Left colon (tissue), 2 donors: ENCODE data around the gene HBD. TPM values are rescaled to one million over a fixed set of nuclear protein-coding genes. Genes with fewer than 3 reads are reported as not detected.
"Not testable (repeated sequence)": the region's sequence is repeated elsewhere in the genome, so short reads cannot be mapped to it uniquely, and the experiment has no call there.

Experiments
- ATAC-seq: fragments of 200-7000 bp; cut with Tn5 transposase; one replicate; pipeline ENCODE4 v1.9.1; 2020; ENCODE audit warnings: mild to moderate bottlenecking, moderate library complexity
- DNase-seq, 2 donors: peaks; one replicate each; pipeline ENCODE4 v3.0.0-alpha.2; 2020
- intact Hi-C, 2 donors: fragments of 100-400 bp; cut with DNase I in 1 of 2; cut with micrococcal nuclease in 1 of 2; formaldehyde crosslinking; loops; one replicate each; pipeline versions ENCODE4 v1.11.2 to v1.14.0; 2022; cut with DNase I, micrococcal nuclease
- total RNA-seq, 2 donors: library from RNA; stranded (reverse); fragmentation: NEBNext Ultra II Directional; extraction: Animal tissue kit (Norgen Biotek cat#: 25700); gene quantifications; one replicate each; pipeline ENCODE4 v1.2.1, GENCODE V29; 2021
- donor health status: DM: no; HTN: no; CAD: no.
- donor health status: DM: yes; HTN: yes; CAD: no.

Gene HBD
- total RNA-seq, 2 donors from 2014 or later, result not detected

- intact Hi-C loops, DNase-seq, ATAC-seq: not testable (repeated sequence)
Measured at GRCh38 chr11:5254646-5255413, 20.5 kb upstream of the HBD start, which contains the start of gene HBG2. HBG2 (minus strand) TSS chr11:5254781; CDS start chr11:5254728, 53 bp downstream.

GRCh38 chr11:5254023-5254422 is 19.7 kb upstream of the HBD start:
- ATAC-seq, intact Hi-C loops, DNase-seq: not testable (repeated sequence)

DNA sequence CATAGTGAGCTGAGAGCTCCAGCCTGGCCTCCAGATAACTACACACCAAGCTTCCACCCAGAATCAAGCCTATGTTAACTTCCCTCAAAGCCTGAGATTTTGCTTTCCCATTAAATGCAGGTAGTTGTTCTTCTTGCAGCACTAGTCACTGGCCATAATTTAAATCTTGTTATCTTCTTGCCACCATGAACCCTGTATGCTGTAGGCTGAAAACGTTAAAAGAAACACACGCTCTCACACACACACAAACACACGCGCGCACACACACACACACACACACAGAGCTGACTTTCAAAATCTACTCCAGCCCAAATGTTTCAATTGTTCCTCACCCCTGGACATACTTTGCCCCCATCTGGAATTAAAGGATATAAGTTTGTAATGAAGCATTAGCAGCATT is 19.2 kb upstream of the HBD start:
- ATAC-seq, DNase-seq, intact Hi-C loops: not testable (repeated sequence)

DNA sequence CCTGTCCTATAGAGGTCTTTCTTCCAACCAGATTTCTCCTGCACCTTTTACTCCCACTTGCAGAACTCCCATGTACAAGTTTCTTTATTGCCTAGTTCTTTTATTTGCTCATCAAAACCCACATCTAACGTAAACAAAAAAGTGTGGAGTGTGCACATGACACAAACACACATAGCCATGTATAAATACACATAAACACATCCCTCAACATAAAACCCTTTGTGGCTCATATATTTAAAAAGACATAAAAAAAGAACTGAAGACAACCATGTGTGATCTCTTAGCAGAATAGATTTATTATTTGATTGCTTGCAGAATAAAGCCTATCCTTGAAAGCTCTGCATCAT is 18.6 kb upstream of the HBD start:
- DNase-seq (no peak), ATAC-seq (no peak)
- intact Hi-C loops, result no loop called here

- intact Hi-C loops, result no loop called here
- ATAC-seq (no peak), DNase-seq (no peak)
Measured at GRCh38 chr11:5252192-5252918, 18.1 kb upstream of the HBD start.

DNA sequence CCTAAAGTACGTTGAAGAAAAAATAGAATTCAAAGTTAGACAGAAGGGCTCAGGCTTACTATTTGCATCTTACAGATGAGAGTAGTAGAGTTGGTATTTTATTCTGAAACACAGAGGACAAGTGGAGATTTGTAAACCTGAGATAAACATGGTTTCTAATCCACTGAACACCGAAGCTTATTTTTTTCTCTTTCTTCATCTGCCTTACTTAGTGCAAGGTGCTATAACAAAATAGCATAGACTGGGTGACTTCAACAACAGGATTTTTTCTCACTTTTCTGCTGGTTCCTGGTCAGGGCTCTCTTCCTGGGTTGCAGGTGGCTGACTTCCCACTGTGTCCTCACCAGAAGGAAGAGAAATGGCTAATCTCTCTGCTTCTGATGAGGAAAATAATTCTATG is 17.5 kb upstream of the HBD start:
- ATAC-seq (no peak), DNase-seq (no peak)
- intact Hi-C loops, result no loop called here

GRCh38 chr11:5250543-5251204 is 16.4 kb upstream of the HBD start:
- intact Hi-C loops, result no loop called here
- DNase-seq, result no peak
- no peak for ATAC-seq

GRCh38 chr11:5249807-5250396 is 15.6 kb upstream of the HBD start, which contains the start of gene HBG1:
HBG1 (minus strand) TSS chr11:5249857; CDS start chr11:5249804, 53 bp downstream.
- ATAC-seq, intact Hi-C loops: not testable (repeated sequence)

GRCh38 chr11:5248498-5248897 is 14.2 kb upstream of the HBD start:
- ATAC-seq, DNase-seq, intact Hi-C loops: not testable (repeated sequence)

More at GRCh38 chr11:5249807-5250396, 15.6 kb upstream of the HBD start, which contains the start of gene HBG1:
- not testable (repeated sequence) for DNase-seq

DNA sequence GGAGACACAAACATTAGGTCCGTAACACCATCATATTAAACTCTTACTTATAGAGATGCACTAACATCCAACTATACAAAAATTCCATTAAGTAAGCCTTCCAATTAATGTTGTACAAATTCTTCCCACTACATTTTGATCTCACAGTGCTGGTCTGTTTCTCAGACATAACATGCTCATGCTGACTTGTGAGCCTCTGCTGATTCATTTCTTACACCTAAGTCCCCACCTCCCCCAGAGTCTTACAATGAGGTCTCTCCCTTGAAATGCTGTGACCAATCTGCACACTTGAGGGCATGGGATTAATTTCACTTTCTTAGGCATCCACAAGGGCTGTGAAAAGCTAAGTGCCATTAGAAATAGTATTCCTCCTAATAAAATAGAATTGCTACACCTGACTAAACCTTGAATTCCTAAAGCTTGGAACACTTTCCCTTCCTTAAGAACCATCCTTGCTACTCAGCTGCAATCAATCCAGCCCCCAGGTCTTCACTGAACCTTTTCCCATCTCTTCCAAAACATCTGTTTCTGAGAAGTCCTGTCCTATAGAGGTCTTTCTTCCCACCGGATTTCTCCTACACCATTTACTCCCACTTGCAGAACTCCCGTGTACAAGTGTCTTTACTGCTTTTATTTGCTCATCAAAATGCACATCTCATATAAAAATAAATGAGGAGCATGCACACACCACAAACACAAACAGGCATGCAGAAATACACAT is 13.3 kb upstream of the HBD start:
- ATAC-seq (no peak), DNase-seq (no peak)
- intact Hi-C loops, result no loop called here

DNA sequence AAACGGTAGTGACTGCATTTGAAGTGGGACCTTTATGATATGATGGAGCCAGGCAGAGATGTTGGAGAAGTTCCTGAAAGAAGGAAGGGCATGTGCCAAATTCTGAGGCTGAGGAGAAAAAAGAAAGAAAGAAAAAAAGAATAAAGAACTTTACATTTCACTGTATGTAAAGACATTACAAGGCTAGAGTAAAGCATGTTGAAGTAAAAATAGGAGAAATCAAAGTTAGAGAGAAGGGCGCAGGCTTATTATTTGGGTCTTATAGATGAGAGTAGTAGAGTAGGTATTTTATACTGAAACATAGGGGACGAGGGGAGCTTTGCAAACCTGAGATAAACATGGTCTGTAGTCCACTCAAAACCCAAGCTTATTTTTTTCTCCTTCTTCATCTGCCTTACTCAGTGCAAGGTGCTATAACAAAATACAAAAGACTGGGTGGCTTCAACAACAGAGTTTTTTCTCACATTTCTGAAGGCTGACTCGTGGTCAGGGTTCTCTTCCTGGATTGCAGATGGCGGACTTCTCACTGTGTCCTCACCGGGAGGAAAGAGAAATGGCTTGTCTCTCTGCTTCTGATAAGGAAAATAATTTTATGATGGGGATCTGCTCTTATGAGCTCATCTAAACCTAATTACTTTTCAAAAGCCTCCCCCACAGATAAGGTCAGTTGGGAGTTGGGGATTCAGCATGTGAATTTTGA is 12.6 kb upstream of the HBD start:
- DNase-seq (no peak), ATAC-seq (no peak)
- intact Hi-C loops, result no loop called here

DNA sequence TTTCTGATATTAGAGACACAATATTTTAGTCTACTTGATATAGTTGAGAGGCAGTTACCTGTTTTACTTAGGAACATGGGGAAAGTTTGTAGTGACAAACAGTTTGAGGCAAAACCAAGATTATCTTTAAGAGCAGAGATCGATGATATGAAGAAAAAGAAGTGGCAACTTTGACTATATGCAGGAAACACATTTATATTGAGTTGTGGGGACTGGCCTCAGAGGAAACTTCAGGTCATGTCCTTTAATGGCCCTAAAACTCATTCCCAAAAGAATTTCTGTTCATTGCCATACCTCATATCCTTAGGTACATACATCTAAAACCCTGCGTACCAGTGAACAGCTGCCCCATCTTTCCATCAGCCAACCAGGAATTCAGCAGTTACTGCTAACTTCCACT is 10.9 kb upstream of the HBD start:
- no peak for DNase-seq
- intact Hi-C loops, result no loop called here
- no peak for ATAC-seq

DNA sequence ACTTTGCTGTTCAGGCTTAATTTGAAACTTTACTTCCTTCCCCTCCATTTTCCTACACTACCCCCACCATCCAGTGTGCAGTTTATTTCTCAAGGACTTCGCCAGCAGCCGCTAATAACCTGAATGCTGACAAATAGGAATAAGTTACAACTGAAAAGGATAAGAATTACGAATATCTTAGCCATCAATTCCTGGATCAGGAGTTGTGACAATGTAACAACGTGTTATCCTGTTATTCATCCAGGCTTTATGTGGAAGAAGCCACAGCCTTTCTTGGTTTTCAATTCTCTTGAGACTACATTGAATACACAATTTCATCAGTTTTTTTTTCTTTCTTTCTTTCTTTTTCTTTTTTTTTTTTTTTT is 9.5 kb upstream of the HBD start:
- intact Hi-C loops, result no loop called here
- ATAC-seq, result no peak
- DNase-seq, result no peak

GRCh38 chr11:5242933-5243815 is 8.9 kb upstream of the HBD start:
- ATAC-seq, result no peak
- intact Hi-C loops, result no loop called here
- no peak for DNase-seq

DNA sequence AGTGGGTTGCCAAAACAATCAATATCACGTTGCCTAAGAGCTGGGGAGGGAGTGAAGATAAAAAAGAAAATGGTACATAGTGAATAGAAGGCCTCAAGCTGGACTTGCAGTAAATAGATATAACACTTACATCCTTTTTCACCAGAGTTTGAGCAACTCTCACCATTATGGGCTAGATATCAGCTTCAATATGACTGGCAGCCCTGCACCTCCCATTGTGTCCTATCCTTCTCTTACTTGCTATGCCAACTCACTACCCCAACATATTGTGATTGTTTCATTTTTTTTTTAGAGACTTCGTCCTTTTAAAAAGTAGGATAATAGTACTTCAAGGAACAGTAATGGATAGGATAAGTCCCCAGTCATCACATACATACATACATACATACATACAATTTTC is 7.9 kb upstream of the HBD start:
- no peak for ATAC-seq
- intact Hi-C loops, result no loop called here
- no peak for DNase-seq

GRCh38 chr11:5241458-5241857 is 7.2 kb upstream of the HBD start:
- intact Hi-C loops, result no loop called here
- no peak for ATAC-seq
- no peak for DNase-seq

GRCh38 chr11:5240458-5240857 is 6.2 kb upstream of the HBD start:
- no peak for DNase-seq
- intact Hi-C loops, result no loop called here
- no peak for ATAC-seq
